ENCODE measurements around the gene C20orf202.

DNA sequence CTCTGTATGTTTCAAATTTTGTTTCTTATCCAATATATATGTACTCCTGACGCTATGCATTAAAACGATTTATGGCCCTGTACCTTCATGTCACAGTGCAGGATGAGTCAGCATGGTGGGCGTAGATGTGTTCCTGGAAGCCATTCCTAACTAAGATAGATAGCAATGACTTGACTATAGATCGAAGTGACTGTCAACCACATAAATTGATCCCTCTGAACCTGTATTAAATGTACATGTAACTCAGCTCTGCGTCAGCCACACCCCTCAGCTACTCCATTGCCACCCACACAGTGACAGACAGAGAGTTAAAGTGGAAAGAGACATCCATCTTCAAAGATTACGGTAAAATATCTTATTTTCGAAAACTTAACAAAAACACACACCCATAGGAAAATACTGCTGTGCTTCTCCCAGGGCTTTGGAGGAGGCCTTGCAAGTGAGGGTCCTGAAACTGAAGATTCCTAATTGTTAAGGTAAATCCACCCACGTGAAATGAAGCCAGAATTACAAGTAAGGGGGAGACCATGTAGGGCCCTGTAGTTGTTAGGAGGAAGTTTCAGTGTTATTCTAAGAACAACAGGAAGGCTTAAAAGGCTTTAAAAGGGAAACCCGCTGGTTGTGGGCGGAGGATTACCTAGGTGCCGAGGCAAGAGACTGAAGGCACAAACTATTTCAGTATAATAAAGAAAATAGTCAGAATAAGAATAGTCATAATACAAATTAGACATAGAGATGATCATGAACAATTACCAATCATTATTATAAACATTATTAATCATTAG is 12.3 kb downstream of the C20orf202 start:
- no peak for TF ChIP-seq POLR2AphosphoS5 (IDR thresholded peaks at IDR 0.05; ENCODE audit: low read depth, low read length)
- TF ChIP-seq, protein P1, sequence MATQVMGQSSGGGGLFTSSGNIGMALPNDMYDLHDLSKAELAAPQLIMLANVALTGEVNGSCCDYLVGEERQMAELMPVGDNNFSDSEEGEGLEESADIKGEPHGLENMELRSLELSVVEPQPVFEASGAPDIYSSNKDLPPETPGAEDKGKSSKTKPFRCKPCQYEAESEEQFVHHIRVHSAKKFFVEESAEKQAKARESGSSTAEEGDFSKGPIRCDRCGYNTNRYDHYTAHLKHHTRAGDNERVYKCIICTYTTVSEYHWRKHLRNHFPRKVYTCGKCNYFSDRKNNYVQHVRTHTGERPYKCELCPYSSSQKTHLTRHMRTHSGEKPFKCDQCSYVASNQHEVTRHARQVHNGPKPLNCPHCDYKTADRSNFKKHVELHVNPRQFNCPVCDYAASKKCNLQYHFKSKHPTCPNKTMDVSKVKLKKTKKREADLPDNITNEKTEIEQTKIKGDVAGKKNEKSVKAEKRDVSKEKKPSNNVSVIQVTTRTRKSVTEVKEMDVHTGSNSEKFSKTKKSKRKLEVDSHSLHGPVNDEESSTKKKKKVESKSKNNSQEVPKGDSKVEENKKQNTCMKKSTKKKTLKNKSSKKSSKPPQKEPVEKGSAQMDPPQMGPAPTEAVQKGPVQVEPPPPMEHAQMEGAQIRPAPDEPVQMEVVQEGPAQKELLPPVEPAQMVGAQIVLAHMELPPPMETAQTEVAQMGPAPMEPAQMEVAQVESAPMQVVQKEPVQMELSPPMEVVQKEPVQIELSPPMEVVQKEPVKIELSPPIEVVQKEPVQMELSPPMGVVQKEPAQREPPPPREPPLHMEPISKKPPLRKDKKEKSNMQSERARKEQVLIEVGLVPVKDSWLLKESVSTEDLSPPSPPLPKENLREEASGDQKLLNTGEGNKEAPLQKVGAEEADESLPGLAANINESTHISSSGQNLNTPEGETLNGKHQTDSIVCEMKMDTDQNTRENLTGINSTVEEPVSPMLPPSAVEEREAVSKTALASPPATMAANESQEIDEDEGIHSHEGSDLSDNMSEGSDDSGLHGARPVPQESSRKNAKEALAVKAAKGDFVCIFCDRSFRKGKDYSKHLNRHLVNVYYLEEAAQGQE (IDR thresholded peaks at IDR 0.05; ENCODE audit: insufficient read depth in 1 of 2, low read depth in 2 of 2, low read length in 2 of 2) = no peak
- TF ChIP-seq TAF1 (IDR thresholded peaks at IDR 0.05; ENCODE audit: borderline replicate concordance, insufficient read depth, low read length) = no peak

All from PFSK-1 (cell line).